Measurements from ENCODE around the gene TMPRSS7. TPM values are rescaled to one million over a fixed set of nuclear protein-coding genes. Genes with fewer than 3 reads are reported as not detected.

The TMPRSS7 gene
- total RNA-seq, 4 donors from 2014 or later = not detected

DNA sequence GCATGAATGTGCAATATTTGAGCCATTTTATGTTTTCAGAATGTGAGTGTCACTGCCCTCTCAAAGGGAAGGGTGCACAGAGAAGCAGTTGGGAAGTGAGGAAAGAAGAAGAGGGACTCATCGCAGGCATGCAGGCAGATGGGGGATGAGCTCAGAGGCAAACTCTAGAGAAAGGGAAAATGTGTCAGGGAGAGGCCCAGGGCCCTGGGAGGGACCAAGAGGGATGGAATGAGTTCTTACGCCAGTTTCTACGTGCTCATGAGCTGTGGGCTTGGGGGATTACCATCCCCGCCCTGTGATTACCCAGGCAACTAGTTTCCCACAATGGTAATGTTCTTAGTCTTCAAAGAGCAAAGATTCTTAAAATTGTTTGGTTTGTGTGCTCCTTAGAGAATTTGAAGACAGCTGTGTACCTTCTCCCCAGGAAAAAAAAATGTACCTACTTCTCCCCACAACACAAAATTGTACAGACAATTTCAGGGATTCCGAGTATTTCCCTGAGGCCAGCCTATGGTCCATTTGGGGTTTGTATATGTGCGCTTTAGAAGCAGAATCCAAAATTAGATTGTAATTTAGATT is 80.7 kb downstream of the TMPRSS7 start:
- intact Hi-C loops (cut with DNase I; ENCODE audit: low total_unique reads) = no loop called here
- in situ Hi-C loops (cut with MboI; ENCODE audit: low pct_ligation_motif_present in 1 of 4, low pct_unique_long_range_greater_than_20kb in 1 of 4, low sequenced_read_pairs in 3 of 4) = loop anchor here in 2 of 4 donors (25.0 kb wide), 3 partner anchors 172 to 872 kb away; partner anchors contain the start of genes CD200R1 (in 1 of the 2), GTPBP8 (in 1 of the 2) and SLC9C1 (in 1 of the 2)
- no peak for TF ChIP-seq POLR2AphosphoS5 (IDR thresholded peaks at IDR 0.05)
- TF ChIP-seq POLR2A (IDR thresholded peaks at IDR 0.05) = no peak
- TF ChIP-seq, protein P1, sequence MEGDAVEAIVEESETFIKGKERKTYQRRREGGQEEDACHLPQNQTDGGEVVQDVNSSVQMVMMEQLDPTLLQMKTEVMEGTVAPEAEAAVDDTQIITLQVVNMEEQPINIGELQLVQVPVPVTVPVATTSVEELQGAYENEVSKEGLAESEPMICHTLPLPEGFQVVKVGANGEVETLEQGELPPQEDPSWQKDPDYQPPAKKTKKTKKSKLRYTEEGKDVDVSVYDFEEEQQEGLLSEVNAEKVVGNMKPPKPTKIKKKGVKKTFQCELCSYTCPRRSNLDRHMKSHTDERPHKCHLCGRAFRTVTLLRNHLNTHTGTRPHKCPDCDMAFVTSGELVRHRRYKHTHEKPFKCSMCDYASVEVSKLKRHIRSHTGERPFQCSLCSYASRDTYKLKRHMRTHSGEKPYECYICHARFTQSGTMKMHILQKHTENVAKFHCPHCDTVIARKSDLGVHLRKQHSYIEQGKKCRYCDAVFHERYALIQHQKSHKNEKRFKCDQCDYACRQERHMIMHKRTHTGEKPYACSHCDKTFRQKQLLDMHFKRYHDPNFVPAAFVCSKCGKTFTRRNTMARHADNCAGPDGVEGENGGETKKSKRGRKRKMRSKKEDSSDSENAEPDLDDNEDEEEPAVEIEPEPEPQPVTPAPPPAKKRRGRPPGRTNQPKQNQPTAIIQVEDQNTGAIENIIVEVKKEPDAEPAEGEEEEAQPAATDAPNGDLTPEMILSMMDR (IDR thresholded peaks at IDR 0.05) = no peak
- no peak for TF ChIP-seq EP300 (IDR thresholded peaks at IDR 0.05; ENCODE audit: low read depth)
- no peaks in the 10 kb centered on the region for H3K9me3 ChIP-seq
- no peaks in the 10 kb centered on the region for H3K36me3 ChIP-seq
- DNase-seq = no peak
- no peaks in the 10 kb centered on the region for H3K27me3 ChIP-seq
- no peaks in the 10 kb centered on the region for H3K4me1 ChIP-seq
- whole genome bisulfite sequencing, 2 donors (ENCODE audit: low coverage in 1 of 2) = 82 to 95% methylated on average over 3 to 6 of the region's 6 CpGs
- no peak overlapping the region for H3K4me3 ChIP-seq
- no peak overlapping the region for H3K27ac ChIP-seq

- intact Hi-C loops (cut with DNase I; ENCODE audit: low total_unique reads) (no loop called here), in situ Hi-C loops (cut with MboI; ENCODE audit: low pct_ligation_motif_present in 1 of 4, low pct_unique_long_range_greater_than_20kb in 1 of 4, low sequenced_read_pairs in 3 of 4) (loop anchor here in 2 of 4 donors (25.0 kb wide), 3 partner anchors 171 to 871 kb away; partner anchors contain the start of genes CD200R1 (in 1 of the 2), GTPBP8 (in 1 of the 2) and SLC9C1 (in 1 of the 2))
- DNase-seq = no peak
- no peaks in the 10 kb centered on the region for H3K27me3 ChIP-seq
- no peaks in the 10 kb centered on the region for H3K9me3 ChIP-seq
- no peak overlapping the region for H3K4me3 ChIP-seq
- no peak for TF ChIP-seq POLR2AphosphoS5 (IDR thresholded peaks at IDR 0.05)
- no peak for TF ChIP-seq EP300 (IDR thresholded peaks at IDR 0.05; ENCODE audit: low read depth)
- TF ChIP-seq, protein P1 (IDR thresholded peaks at IDR 0.05) = no peak
- TF ChIP-seq POLR2A (IDR thresholded peaks at IDR 0.05) = no peak
- no peaks in the 10 kb centered on the region for H3K4me1 ChIP-seq
- WGBS, 2 donors (ENCODE audit: low coverage in 1 of 2) = 87% methylated on average over 5 to 6 of the region's 6 CpGs
- H3K36me3 ChIP-seq = no peaks in the 10 kb centered on the region
- no peak overlapping the region for H3K27ac ChIP-seq
Observed at GRCh38 chr3:112115806-112116383, 81.4 kb downstream of the TMPRSS7 start.

GRCh38 chr3:112116748-112117186 is 82.2 kb downstream of the TMPRSS7 start:
- Histone ChIP-seq H3K27me3 (no peaks in the 10 kb centered on the region), H3K4me1 (no peaks in the 10 kb centered on the region), H3K4me3 (no peak overlapping the region), H3K36me3 (no peaks in the 10 kb centered on the region), H3K27ac (no peak overlapping the region), H3K9me3 (no peaks in the 10 kb centered on the region)
- no peak for DNase-seq
- 68 to 81% methylated on average over 9 to 13 of the region's 13 CpGs for WGBS, 2 donors (ENCODE audit: low coverage in 1 of 2)
- TF ChIP-seq, protein P1 (IDR thresholded peaks at IDR 0.05) = no peak
- TF ChIP-seq EP300 (IDR thresholded peaks at IDR 0.05; ENCODE audit: low read depth) (no peak), POLR2A (IDR thresholded peaks at IDR 0.05) (no peak)
- intact Hi-C loops (cut with DNase I; ENCODE audit: low total_unique reads) (no loop called here), in situ Hi-C loops (cut with MboI; ENCODE audit: low pct_ligation_motif_present in 1 of 4, low pct_unique_long_range_greater_than_20kb in 1 of 4, low sequenced_read_pairs in 3 of 4) (loop anchor here in 2 of 4 donors (25.0 kb wide), 3 partner anchors 171 to 871 kb away; partner anchors contain the start of genes CD200R1 (in 1 of the 2), GTPBP8 (in 1 of the 2) and SLC9C1 (in 1 of the 2))

GRCh38 chr3:112117415-112117814 is 82.9 kb downstream of the TMPRSS7 start:
- Histone ChIP-seq H3K27me3 (no peaks in the 10 kb centered on the region), H3K27ac (no peak overlapping the region), H3K36me3 (no peaks in the 10 kb centered on the region), H3K9me3 (no peaks in the 10 kb centered on the region), H3K4me3 (no peak overlapping the region), H3K4me1 (no peaks in the 10 kb centered on the region)
- in situ Hi-C loops (cut with MboI; ENCODE audit: low pct_ligation_motif_present in 1 of 4, low pct_unique_long_range_greater_than_20kb in 1 of 4, low sequenced_read_pairs in 3 of 4) = loop anchor here in 2 of 4 donors (25.0 kb wide), 3 partner anchors 170 to 870 kb away; partner anchors contain the start of genes CD200R1 (in 1 of the 2), GTPBP8 (in 1 of the 2) and SLC9C1 (in 1 of the 2)
- intact Hi-C loops (cut with DNase I; ENCODE audit: low total_unique reads) = no loop called here
- no peak for TF ChIP-seq POLR2A (IDR thresholded peaks at IDR 0.05)
- TF ChIP-seq, protein P1 (IDR thresholded peaks at IDR 0.05) = no peak
- no peak for TF ChIP-seq EP300 (IDR thresholded peaks at IDR 0.05; ENCODE audit: low read depth)
- no peak for TF ChIP-seq POLR2AphosphoS5 (IDR thresholded peaks at IDR 0.05)
- no peak for DNase-seq
- 93 to 100% methylated on average over 1 of the region's 1 CpG for WGBS, 2 donors (ENCODE audit: low coverage in 1 of 2)

Data from transverse colon (tissue), 4 donors.